AG04449 (cell line): ENCODE results near the gene ITPR3.

Source experiments
- CTCF ChIA-PET: fragments of 350-600 bp; formaldehyde crosslinking; extraction: SDS; loops from one replicate; lab custom pipeline; 2021; ENCODE audit warnings: antibody characterized with exemption; lab: Yijun Ruan, JAX
- POLR2A ChIA-PET: fragments of 400-600, 350-600 bp; formaldehyde crosslinking; extraction: SDS; loops from one replicate; lab custom pipeline; 2020; ENCODE audit warnings: antibody characterized with exemption, inconsistent platforms; lab: Yijun Ruan, JAX
- DNase-seq: peaks from one replicate; pipeline ENCODE4 v3.0.0-alpha.2; 2010; ENCODE audit warnings: low read depth, low spot score
- H3K4me3 ChIP-seq: 2 replicates; pipeline ENCODE4 v1.5.1; 2011; ENCODE audit warnings: low read depth, mild to moderate bottlenecking, control low read depth, low read length
- CTCF ChIP-seq: IDR thresholded peaks from one replicate; pipeline ENCODE4 v1.5.1; 2011; ENCODE audit warnings: mild to moderate bottlenecking, moderate library complexity, low read length, control low read depth, inconsistent platforms; ENCODE audit not compliant: insufficient read depth; ENCODE audit errors: missing control alignments

ITPR3 gene

GRCh38 chr6:33652002-33652401 is 30.9 kb downstream of the ITPR3 start:
- H3K4me3 ChIP-seq, result no peak overlapping the region
- ChIA-PET POLR2A (interaction anchor here (0.6 kb wide), 1 partner anchor 141 kb away, joined by 5 read pairs; no protein-coding TSS in a partner anchor), CTCF (interaction anchor here (1.1 to 1.5 kb wide), 5 partner anchors 20 to 72 kb away, joined by 3 to 6 read pairs (median 4); partner anchors contain the start of gene BAK1)
- no peak for TF ChIP-seq CTCF
- no peak for DNase-seq

- no peak for DNase-seq
- TF ChIP-seq CTCF, result no peak
- H3K4me3 ChIP-seq, result no peak overlapping the region
- ChIA-PET POLR2A (no interaction called here), CTCF (interaction anchor here (1.0 to 2.0 kb wide), 9 partner anchors 9 to 264 kb away, joined by 3 to 8 read pairs (median 4); partner anchors contain the start of gene UQCC2)
These were observed 33.9 kb downstream of the ITPR3 start for GRCh38 chr6:33654831-33655554.

- no peak overlapping the region for H3K4me3 ChIP-seq
- ChIA-PET CTCF (interaction anchor here (1.2 to 1.6 kb wide), 2 partner anchors 14 to 67 kb away, joined by 4 read pairs; no protein-coding TSS in a partner anchor), POLR2A (no interaction called here)
- TF ChIP-seq CTCF, result no peak
- no peak for DNase-seq
These were observed 35.7 kb downstream of the ITPR3 start for GRCh38 chr6:33656844-33657243.

- H3K4me3 ChIP-seq, result no peak overlapping the region
- ChIA-PET CTCF (interaction anchor here (1.2 kb wide), 1 partner anchor 42 kb away, joined by 3 read pairs; no protein-coding TSS in a partner anchor), POLR2A (no interaction called here)
- TF ChIP-seq CTCF, result no peak
- no peak for DNase-seq
These were observed 38.0 kb downstream of the ITPR3 start for GRCh38 chr6:33658982-33659689.

GRCh38 chr6:33659986-33660385 is 38.9 kb downstream of the ITPR3 start:
- ChIA-PET CTCF (no interaction called here), POLR2A (no interaction called here)
- H3K4me3 ChIP-seq, result no peak overlapping the region
- no peak for DNase-seq
- TF ChIP-seq CTCF, result no peak
